Gastroesophageal sphincter (tissue), 3 donors: ENCODE results near the gene RBM38.

Source experiments
- EP300 ChIP-seq: sonication (generic); formaldehyde crosslinking; IDR thresholded peaks from one replicate; pipeline ENCODE4 v1.6.1; 2017; ENCODE audit warnings: antibody characterized with exemption, mild to moderate bottlenecking
- POLR2A ChIP-seq, 2 donors: fragments of 450-650 bp; IDR thresholded peaks; one replicate each; pipeline ENCODE4 v1.6.1; 2017; ENCODE audit warnings: antibody characterized with exemption in 2 of 2, mild to moderate bottlenecking in 2 of 2, moderate library complexity in 1 of 2
- POLR2AphosphoS5 ChIP-seq: sonication (generic); formaldehyde crosslinking; IDR thresholded peaks from one replicate; pipeline ENCODE4 v1.6.1; 2017; ENCODE audit warnings: antibody characterized with exemption
- TF ChIP-seq, protein P1 (sequence below), 4 experiments: fragments of 200-600 bp in 2 of 4; fragments of 450-650 bp in 2 of 4; sonication (generic) in 1 of 4; IDR thresholded peaks; one replicate each; pipeline ENCODE4 v1.5.1; 2017 to 2019; ENCODE audit warnings: antibody characterized with exemption in 4 of 4, mild to moderate bottlenecking in 2 of 4, moderate library complexity in 2 of 4

DNA sequence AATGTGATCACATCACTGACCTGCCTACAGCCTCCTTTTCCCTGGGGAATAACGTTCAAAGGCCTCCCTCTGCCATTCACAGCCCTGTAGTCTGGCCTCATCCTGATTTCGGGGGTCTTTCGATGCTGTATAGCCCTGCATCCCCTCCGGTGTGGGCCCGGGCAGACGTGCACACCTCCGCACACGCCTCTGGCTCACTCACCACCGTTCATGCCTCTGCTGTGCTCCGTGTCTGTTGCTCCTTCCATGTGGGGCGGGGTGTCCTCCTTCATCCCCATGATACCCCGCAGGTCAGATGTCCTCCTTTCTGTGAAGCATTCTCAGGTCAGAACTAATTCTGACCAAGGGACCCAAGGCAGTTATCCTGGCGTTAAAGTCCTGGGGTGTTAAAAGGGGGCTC is 13.8 kb upstream of the RBM38 start:
- TF ChIP-seq, protein P1, sequence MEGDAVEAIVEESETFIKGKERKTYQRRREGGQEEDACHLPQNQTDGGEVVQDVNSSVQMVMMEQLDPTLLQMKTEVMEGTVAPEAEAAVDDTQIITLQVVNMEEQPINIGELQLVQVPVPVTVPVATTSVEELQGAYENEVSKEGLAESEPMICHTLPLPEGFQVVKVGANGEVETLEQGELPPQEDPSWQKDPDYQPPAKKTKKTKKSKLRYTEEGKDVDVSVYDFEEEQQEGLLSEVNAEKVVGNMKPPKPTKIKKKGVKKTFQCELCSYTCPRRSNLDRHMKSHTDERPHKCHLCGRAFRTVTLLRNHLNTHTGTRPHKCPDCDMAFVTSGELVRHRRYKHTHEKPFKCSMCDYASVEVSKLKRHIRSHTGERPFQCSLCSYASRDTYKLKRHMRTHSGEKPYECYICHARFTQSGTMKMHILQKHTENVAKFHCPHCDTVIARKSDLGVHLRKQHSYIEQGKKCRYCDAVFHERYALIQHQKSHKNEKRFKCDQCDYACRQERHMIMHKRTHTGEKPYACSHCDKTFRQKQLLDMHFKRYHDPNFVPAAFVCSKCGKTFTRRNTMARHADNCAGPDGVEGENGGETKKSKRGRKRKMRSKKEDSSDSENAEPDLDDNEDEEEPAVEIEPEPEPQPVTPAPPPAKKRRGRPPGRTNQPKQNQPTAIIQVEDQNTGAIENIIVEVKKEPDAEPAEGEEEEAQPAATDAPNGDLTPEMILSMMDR (IDR thresholded peaks at IDR 0.05) = no peak
- no peak for TF ChIP-seq POLR2A (IDR thresholded peaks at IDR 0.05)
- no peak for TF ChIP-seq EP300
- no peak for TF ChIP-seq POLR2AphosphoS5
